Activated T-helper 9 cell treated with anti-CD3 and anti-CD28 coated beads, Interleukin-2, amount 50 U/mL, for 16 hours (primary cell): ENCODE data around the gene HOXA9.

Experiments used
- DNase-seq: peaks from one replicate; pipeline ENCODE4 v3.0.0-alpha.2; 2020; ENCODE audit warnings: low read depth

The HOXA9 gene

DNA sequence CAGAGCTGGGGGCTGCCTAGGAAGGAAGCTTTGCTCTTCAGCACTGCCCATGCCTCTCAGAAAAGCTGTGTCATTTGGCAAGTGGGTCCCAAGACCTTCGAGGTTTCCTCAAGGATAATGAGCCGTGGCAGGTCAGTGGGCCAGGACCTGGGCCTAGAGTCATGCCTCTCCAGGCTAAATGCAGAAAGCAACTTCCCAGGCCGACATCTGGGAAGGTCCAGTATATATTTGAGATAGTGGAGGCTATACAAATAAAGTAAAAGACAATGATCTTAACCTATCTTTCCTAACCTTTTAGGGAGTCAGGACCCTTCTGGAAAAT is 11.1 kb upstream of the HOXA9 start:
- DNase-seq: no peak

DNA sequence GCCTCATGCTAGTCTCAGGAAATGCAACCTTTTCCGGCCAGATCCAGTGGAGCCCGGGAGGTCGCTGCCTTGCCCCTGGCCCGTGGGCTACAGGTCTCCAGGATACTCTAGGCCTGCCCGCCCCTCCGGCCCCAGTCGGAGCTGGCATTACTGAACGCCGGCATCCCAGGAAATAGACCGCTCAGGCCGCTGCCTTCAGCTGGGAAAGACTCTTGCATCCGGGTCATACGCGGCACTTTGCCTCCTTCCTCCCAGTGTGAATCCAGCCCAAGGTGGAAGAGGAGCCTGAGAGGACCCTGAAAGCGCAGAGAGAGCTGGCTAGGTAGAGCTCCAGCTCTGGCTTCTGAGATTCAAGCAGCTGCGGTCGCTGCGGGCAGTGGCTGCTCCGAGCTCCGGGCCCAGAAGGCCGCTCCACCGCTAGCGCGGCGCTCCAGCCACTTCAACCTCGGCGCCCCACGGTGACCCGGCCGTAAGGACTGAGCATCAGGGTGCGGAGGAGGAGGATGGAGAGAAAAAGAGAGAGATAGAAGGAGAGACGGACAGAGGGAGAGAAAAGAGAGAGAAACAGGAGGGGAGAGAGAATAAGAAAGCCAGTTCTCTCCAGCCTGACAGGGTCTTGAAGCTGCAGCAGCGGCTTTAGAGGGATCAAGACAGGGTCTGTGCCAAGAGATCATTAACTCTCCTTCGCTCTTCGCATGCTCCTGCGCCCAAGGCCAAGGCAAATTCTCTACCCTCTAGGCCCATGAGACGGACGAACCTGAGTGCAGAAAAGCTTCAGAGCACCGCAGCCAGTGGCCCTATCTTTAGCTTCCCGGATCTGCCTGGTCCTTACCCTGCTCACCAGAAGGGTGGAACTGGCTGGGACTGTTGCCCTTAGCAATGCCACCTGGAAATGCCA is 10.5 kb upstream of the HOXA9 start:
- DNase-seq: no peak

DNA sequence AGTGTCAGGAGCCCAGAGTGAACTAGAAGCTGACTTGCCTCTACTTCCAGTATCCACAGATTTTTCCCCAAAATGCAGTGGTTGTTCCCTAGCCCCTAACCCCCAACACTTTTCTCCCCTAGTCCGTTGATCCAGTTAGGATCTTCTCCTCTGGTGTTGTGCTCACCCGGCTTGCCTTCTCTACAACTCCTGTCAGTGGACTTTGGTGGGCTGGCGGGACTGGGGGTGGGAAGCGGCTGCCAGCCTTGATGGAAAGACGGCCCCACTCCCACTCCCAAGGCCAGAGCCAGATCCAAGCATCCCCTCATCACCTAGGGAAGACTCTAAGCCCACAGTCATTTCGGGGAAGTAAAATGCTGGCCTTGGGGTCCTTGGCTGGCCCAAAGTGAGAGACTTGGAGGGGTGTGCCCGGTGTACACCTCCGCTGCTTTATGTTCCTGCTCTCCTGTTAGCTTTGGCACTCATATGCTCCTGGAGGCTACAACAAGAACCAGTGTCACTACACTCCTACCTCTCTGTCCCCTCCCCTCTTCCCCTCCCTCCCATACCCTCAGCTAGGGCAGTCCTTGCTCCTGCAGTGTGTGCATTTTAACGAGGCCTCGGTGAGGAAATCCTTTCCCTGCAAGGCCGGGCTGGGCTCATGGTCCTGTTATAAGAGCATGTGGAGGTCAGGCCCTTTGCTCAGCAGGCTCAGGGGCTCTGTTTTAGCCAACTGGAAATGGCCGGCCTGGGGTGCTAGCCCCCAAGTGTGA is 9.7 kb upstream of the HOXA9 start:
- no peak for DNase-seq

DNA sequence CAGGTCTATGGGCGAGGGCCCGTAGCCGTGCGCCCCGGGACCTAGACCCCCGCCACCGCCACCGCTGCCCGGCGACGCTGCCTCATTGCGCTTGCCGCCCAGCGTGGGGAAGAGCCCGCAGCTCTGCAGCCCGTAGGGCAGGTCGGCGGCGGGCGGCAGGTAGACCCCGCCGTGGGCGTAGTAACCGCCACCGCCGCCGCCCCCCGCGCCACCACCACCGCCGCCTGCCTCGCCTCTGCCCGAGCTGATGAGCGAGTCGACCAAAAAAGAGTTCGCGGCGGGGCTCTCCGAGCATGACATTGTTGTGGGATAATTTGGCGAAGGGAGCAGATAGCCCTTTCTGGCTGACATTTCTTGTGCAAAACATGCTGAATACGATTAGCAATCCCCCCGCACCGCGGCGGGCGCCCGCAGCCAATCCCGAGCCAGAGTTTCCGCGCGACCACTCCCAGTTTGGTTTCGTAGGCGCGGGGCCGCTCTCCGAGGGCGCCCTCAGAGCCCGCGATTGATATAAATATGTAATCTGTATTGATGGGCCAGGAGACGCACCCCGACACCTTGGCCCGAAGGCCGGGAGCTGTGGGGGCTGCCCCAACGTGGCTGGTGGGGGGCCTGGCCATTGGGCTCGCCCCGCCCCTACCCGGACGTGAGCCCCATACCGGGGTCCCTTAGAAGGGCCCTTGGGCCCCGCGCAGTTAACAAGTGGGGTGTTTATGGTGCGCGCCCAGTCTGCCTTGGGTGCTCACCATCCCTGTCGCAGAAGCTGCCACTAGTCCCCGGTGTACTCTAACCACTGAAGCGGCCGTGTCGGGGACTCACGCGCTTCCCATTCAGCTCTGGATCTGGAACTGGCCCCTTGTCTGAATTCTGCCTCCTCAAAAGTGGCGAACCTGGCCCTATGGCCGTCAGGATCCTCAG is 8.9 kb upstream of the HOXA9 start, which contains the start of gene HOXA10:
TSS of gene HOXA10 (minus strand) at position 365 of the 918 bp plus-strand sequence. CDS start at position 351, 14 bp downstream.
- no peak for DNase-seq

DNA sequence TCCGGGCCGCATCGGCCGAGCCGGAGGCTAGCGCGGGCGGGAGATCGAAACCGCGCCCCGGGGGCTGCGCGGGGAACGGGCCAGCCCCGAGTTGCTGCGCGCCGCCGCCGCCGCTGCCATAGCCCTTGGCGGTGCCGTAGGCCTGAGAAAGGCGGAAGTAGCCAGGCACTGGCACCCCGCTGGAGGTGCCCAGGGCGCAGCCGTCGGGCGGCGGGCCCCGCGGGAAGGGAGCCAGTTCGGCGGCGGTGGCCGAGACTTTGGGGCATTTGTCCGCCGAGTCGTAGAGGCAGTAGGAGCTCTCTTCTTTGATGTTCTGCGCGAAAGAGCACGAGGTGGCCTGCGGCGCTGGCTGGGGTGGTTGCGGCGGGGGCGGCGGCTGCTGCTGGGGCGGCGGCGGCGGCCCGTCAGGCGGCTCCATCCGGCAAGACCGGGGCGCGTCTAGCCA is 8.2 kb upstream of the HOXA9 start:
- no peak for DNase-seq

DNA sequence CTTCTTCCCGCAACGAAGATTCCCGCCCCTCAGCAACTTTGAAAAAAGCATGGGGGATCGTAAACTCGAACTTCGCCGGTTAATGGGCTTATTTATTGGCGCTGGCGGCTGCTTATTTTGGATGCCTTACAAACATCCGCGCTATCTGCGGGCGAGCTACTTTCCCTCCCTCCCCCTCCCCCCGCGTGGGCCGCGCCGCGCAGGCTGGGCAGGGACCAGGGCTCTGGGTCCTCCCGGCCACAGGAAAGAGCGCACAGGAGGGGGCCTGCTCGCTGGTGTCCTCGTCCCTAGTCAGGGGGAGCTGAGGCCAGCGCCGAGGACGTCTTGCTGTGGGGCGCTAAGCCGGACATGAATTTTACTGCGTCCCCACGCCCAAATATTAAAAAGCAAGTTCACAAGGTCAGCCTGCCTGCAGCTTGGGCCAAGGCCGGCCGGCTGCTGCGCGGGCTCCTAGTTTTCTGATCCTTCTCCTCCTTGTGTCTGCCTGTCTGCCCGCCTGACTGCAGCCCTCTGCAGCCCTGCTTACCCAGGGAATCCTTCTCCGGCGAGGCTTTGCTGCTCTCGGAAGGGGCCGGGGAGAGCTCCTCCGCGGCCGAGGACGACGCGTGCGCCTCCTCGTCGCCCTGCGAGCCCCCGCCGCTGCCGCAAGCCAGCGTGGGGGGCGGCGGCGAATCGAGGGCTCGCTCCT is 7.6 kb upstream of the HOXA9 start:
- DNase-seq: no peak

DNA sequence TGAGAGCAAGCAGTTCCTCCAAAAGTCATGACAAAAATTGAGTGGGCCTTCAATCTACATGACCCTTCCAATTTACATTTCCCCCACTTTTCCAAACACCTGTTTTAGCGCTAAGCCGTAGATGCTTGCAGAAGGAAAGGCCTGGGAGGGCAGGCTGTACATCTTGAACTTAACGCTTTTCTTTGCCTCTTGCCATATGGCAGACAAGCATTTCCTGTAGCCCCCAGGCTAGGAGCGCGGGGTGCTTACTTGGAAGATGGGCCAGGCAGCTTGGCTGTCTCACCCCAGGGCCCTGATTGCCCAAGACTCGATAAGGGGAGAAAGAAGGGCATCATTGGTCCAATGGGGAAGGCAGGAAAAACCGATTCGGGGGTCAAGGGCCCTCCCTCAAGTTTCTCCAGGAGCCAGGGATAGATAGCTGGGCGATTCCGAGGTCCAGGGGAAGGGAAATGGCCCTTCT is 7.0 kb upstream of the HOXA9 start:
- no peak for DNase-seq

DNA sequence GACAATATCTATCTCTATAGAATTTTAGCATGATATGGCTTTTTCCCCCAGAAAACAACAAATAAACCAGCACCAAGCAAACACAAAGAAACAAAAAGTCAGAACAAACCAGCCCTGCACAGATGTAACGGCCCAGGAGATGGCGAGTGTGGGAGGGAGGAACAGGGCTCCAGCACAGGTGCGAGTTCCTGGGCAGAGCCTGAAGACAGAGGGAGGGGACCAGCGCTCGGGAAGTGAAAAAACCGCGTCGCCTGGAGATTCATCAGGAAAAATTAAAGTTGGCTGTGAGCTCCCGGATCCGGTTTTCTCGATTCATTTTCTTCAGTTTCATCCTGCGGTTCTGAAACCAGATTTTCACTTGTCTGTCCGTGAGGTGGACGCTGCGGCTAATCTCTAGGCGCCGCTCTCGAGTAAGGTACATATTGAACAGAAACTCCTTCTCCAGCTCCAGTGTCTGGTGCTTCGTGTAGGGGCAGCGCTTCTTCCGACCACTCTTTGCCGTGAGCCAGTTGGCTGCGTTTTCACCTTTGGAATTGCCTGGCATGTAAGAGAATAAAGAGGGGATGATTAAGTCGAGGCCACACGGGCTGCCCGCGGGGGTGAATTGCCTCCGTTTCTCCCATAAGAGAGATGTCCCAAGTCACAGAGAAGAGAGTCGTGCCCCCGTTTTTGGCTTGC is 6.4 kb upstream of the HOXA9 start:
- DNase-seq: no peak

DNA sequence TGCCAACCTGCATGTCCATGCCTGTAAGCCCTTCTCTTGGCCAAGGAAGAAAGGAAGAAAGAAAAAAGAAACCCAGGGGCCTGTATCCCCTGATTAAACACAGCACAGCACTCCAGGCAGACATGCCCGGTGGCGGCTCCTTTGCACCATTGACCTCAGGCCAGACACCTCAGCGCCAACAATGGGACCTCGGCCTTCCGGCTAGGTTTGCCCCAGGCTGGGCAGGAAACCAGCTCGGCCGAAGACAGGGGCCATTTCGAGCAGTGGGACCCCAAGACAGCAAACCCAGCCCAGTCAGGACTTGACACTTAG is 5.9 kb upstream of the HOXA9 start:
- DNase-seq: no peak

DNA sequence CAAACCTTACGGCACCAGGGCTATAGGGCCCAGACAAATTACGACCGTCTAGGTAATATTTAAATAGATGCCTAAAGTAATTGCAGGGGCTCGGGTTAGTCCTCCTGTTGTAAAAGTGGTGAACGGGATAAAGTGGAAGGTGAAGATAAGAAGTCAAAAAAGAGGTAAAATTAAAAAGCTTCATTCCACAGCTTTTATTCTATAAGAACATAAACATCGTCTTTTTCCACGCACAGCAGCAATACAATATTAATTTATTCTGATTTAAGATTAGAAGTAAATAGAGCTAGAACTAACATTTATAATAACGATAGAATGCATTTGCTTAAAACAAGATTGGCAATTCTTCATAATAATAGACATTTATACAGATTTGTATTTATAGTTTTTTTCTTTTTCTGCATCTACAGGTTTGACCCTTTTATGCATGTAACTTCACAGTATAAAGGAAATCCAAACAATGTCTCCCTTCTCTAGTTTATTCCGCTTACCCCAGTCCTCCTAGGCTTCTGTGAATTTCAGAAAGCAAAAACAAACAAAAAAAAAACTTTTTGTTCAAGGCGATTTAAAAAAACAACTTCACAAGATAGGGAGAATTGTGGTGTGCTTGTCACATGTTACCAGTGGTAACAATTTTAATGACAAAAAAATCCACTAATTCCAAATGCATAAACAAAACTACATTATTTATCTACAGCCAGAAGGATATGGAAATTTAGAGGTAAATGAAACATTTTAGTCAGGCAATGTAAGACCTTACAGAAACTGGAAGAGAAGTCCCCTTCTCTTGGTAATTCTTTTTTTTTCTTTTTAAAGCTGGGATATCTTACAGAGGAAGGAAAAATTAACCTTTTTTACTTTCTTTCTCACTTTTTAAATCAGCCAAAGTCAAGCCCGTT is 5.3 kb upstream of the HOXA9 start:
- no peak for DNase-seq

DNA sequence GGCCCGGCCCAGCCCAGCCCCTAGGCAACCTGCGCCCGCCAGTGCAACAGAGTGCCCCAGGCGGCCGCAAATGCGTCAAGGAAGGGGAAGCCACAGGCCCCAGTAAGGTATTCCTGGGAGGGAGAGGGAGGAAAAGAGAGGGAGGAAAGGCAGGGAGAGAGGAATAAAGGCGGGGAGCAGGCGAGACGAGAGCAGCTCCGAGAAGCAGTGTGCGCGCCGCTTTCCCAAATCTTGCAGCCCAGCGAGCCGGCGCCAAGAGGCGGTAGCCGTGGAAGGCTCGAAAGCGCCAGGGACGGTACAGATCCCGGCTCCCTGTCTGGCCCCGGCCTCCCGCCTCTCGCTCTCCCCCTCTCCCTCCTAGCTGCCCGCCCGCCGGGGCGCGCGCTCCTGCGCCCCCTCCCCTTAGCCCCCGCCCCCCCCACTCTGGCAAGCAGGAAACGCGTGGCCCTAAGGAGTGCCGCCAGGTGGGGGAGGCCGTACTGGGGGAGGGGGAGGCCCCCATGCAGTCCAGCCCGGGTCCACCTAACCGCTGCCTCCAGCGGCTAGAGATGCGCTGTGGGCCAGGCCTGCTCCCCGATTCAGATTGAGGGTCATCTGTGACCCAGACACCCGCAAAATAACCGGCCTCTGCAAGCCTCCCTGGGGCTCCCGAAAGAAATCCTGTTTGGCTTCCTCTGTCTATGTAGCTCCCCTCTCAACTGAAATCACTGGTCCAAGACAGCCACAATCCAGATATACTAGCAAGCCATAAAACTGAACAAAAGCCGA is 4.5 kb upstream of the HOXA9 start:
- no peak for DNase-seq

DNA sequence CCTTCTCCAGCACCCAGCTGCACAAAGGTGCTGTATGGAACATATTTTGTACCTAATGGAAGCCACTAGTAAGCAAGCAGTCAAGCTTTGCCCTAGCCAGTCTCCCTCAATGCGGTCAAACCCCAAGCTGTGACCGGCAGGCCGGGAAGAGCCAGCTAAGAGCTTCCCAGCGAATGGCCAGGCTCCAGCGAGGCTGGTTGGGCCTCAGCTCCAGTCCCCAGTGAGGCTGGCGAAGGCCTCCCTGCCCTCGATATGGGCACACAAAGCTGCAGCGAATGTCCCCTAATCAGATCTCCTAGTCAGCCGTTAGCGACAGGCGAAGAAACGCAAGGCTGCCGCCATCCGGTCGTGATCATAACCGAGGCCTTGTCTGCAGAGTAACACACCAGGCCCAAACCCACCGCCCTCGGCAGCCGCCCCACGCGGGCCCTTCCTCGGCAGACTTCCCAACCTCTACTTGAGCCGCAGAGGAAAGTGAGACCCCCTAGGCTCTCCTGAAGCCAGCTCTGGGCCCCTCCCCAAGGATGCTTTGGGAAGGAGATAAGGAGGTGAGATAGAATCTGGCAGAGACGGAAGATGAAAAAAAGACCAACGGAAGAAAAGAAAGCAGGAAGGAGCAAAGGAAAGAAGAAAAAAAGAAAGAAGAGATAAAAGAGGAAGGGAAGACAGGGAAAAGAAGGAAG is 3.1 kb upstream of the HOXA9 start:
- DNase-seq: no peak

DNA sequence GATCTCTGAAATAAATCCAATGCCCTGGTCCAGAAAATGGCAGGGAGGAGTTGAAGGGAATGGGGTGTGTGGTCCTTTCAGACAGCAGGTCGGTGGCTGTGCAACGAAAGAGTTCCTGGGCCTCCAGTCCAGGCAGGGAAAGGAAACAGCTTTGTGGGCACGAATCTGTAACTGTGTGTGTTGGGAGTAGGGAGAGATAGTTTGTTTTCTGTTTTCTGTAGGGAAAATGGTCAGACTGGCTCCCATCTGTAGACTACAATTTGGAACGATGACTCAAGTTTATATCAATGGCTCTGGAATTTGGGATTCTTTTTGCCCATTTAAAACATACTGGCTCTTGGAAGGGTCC is 2.6 kb upstream of the HOXA9 start:
- DNase-seq: no peak

DNA sequence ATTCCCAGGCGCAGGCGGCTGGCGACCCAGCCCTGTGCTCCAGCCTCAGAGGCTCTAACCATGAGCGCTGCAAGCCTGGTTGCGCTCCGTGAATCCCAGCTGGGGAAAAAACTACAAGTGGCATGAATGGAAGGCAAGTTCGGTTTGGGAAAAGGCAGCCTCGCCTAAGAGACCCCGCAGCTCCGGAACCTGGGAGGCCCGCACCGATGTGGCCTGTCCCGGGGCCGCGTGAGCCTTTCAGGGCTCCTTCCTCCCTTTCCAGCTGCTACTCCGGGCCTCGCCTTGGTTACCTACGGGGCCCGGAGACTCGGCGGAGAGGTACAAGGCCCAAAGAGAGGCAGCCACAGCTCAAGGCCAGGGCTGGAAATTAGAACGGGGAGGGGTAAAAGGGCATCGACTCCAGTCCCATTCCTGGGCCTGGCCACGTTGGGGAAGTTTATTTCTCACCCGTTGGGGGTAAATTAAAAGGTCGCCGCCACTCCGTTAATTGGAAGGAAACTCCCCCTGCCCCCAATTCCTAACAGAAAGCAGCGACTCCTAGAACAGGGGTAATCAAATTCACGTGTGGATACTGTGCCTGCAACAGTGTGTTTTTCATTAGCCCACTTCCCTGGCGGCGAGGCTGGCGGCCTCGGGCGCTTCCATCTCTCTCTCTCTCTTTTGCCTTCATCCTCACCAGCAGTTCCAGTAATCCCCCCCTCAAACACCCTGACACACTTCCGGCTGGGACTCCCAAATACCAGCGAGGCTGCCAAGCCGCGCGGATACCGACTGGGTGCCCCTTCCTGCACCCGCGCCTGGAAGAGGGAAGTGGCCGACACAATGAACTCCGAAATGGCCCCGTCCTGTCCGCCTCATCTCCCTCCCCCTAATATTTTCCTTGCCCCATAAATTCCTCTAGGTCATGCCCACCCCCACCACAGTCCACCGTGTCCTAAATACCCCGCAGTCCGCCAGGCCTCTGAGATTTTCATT is 1.5 kb upstream of the HOXA9 start:
- DNase-seq: no peak

DNA sequence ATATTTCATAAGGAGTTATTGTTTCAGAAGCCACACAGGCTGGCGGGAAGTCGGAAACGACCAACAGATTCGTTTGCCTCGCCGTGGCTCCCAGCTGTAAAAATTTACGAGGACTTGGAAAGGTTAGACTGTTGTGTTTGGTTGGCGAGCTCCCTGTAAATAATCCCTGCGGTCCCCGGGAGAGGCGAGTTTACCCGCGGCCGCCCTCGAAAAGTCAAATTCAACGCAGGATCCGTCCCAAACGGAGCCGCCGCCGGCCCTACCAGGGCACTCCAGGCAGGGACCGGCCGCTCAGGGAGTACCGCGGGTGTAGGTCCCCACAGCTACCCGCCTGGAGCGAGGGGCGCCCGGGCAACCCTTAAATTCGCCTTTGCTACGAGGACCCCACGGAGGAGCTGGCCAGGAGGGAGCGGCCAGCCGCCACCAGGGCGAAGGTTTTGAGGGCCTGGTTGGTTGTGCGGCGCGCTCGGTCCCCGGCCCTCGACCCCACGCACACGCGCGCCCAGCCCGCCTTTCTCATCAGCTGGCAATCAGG is 726 bp upstream of the HOXA9 start:
- DNase-seq: no peak

DNA sequence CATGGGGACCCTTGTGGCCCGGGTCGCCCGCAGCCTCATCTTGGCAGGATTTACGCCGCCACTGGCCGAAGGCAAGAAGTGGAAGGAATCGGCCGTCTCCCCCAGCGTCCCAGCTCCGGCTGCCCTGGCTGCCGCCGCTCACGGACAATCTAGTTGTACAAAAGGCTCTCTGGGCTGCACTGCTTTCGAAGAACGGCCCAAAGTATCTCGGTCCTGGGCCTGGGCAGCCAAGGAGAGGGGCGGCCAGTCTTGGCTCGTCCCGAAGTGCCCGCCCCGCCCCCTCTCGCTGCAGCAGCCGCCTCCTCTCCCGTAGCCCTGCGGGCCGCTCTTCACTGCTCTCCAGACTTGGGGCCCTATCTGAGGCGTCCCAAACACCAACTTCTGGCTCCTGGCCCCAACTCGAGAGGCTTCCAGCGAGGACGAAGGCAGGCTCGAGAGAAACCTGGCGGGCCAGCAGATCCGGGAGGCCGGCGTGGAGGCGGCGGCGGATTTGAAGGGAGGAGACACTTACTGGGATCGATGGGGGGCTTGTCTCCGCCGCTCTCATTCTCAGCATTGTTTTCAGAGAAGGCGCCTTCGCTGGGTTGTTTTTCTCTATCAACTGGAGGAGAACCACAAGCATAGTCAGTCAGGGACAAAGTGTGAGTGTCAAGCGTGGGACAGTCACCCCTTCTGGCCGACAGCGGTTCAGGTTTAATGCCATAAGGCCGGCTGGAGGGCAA is 809 bp downstream of the HOXA9 start:
- DNase-seq: no peak

DNA sequence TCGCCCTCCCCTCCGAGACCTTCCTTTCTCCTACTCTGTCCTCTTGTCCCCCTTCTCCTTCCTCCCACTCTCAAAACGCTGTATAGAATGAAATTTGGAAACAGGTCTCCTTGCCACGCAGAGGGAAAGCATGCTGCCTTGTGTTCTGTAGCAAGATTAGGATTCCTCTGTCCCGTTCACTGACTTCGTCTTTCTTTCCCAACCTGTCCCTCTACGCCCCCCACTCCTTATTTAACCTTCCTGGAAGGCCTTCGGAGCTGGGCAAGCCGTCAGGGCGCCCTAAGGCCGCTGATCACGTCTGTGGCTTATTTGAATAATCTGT is 1.3 kb downstream of the HOXA9 start:
- DNase-seq: no peak
